GM19324 (cell line): ENCODE data around the gene CTIF.

Source experiments
- ATAC-seq: cut with Tn5 transposase; IDR thresholded peaks from one replicate; pipeline ENCODE4 v1.9.1; 2021; ENCODE audit warnings: mild to moderate bottlenecking, moderate library complexity; ENCODE audit not compliant: unreplicated experiment, low FRiP score

The CTIF gene

GRCh38 chr18:48853588-48853987 is 314.8 kb downstream of the CTIF start:
- ATAC-seq = no peak

GRCh38 chr18:48854780-48855179 is 315.9 kb downstream of the CTIF start:
- no peak for ATAC-seq

GRCh38 chr18:48855422-48856377 is 316.9 kb downstream of the CTIF start:
- no peak for ATAC-seq

GRCh38 chr18:48857023-48857694 is 318.3 kb downstream of the CTIF start:
- ATAC-seq = no peak

- ATAC-seq = no peak
These were observed 319.8 kb downstream of the CTIF start for GRCh38 chr18:48858676-48859075.

- ATAC-seq = no peak
These were observed 320.8 kb downstream of the CTIF start for GRCh38 chr18:48859311-48860268.

- ATAC-seq = no peak
These were observed 321.7 kb downstream of the CTIF start for GRCh38 chr18:48860269-48861180.

GRCh38 chr18:48861181-48861708 is 322.4 kb downstream of the CTIF start:
- ATAC-seq = no peak

- ATAC-seq = no peak
These were observed 323.3 kb downstream of the CTIF start for GRCh38 chr18:48862132-48862531.

GRCh38 chr18:48862678-48863270 is 323.9 kb downstream of the CTIF start:
- no peak for ATAC-seq

GRCh38 chr18:48863432-48864065 is 324.7 kb downstream of the CTIF start:
- no peak for ATAC-seq

- no peak for ATAC-seq
These were observed 326.0 kb downstream of the CTIF start for GRCh38 chr18:48864876-48865275.

- no peak for ATAC-seq
These were observed 327.4 kb downstream of the CTIF start for GRCh38 chr18:48866028-48866733.

GRCh38 chr18:48866856-48867255 is 328.0 kb downstream of the CTIF start:
- no peak for ATAC-seq

- no peak for ATAC-seq
These were observed 329.1 kb downstream of the CTIF start for GRCh38 chr18:48867978-48868377.

- peak; percentile 69 for ATAC-seq
These were observed 329.9 kb downstream of the CTIF start for GRCh38 chr18:48868468-48869466.

- no peak for ATAC-seq
These were observed 330.8 kb downstream of the CTIF start for GRCh38 chr18:48869591-48869990.
